Fibroblast of the conjunctiva (primary cell): ENCODE data around the gene BRAP.
"Not testable (repeated sequence)": the region's sequence is repeated elsewhere in the genome, so short reads cannot be mapped to it uniquely, and the experiment has no call there.

Experiments used
- DNase-seq: peaks from one replicate; pipeline ENCODE4 v3.0.0-alpha.2; 2010; ENCODE audit warnings: low read depth

The BRAP gene

DNA sequence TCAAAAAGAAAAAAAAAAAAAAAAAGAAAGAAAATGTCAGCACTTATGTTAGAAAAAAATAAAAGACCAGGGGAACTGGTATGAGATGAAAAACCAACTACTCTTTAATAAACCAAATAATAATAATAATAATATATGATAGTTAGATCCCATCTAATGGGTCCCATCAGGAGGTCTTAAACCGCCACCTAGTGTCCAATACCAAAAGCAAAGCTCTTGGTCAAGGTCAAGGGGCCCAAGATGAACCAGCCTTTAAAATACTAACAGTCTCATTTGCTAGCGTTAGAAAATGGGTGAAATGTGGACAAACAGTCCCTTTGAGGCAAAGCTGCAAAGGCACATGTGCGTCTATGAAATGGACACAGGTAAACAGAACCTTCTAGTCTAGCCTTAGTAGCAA is 12.3 kb downstream of the BRAP start:
- DNase-seq = peak; percentile 43

GRCh38 chr12:111672822-111673381 is 12.9 kb downstream of the BRAP start:
- DNase-seq = no peak

GRCh38 chr12:111664961-111665865 is 20.5 kb downstream of the BRAP start:
- no peak for DNase-seq

GRCh38 chr12:111664499-111664898 is 21.3 kb downstream of the BRAP start:
- no peak for DNase-seq

- DNase-seq = no peak
Measured at GRCh38 chr12:111656016-111656415, 29.7 kb downstream of the BRAP start.

- no peak for DNase-seq
Measured at GRCh38 chr12:111655356-111655755, 30.4 kb downstream of the BRAP start.

DNA sequence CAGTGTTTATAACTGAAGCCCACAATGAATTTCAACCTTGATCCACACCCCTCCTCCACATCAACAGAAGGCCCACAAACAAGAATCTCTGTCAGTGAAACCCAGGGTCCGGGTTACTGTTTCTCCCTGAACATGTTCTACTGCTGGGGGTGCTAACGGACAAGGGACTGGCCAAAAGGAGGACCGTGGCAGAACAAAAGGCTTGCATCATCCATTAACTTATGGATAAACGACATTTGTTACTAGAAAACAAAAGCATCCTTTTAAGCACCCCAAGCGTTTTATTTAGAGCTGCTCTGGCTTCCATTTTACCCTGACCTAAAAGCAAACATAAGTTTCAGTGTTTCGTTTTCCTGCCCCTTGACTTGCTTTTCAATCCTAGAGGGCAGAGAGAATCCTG is 32.2 kb downstream of the BRAP start:
- no peak for DNase-seq

GRCh38 chr12:111652530-111652929 is 33.2 kb downstream of the BRAP start:
- DNase-seq = not testable (repeated sequence)

- DNase-seq = no peak
Measured at GRCh38 chr12:111650912-111651311, 34.8 kb downstream of the BRAP start.

DNA sequence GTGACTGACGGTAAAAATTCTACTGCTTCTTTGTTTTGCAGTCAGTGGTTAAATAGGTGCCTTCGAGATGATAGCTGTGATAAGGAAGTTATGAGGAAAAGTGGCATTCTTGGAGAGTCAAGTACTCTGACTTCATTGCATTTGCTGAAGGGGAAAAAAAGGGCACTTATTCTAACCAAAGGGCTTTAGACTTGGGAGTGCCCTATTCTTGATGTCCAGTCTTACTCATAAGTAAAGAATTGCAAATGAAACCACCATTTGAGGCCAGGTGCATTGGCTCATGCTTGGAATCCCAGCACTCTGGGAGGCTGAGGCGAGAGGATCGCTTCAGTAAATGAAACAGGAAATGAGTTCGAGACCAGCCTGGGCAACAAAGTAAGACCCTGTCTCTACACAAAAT is 40.3 kb downstream of the BRAP start:
- DNase-seq = no peak

- DNase-seq = no peak
Measured at GRCh38 chr12:111643427-111643826, 42.3 kb downstream of the BRAP start.

DNA sequence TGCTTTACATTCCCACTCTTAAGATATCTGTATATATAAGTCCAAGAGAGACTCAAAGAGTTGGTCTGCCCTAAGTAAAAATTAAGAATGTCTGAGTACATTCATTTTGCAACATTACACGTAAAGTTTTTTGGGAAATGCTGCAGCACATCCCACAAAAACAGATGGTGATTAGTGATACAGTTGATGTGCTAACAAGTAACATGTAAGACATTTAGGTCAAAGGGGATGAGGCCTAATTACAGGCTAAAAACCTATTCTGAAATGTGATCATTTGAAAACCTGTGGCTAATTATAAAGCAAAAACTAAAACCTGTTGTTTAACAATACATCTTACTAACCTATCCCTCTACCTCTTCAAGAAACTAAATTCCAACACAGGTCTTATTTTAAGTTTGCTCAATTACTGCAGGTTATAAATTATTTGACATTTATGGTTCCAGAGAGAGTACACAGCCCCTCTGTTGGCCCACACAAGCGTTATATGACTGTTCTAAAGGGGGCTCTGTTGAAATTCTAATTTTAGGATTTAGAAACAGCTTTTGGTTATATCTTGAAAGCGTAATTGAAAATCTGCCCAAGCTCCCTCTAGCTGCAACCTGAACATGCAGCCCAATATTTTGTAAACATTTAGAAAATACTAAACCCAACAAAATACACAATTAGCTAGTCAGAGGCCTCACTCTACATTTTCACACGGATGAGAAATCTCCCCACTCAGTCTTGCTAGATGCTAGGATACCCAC is 42.9 kb downstream of the BRAP start:
- DNase-seq = no peak

DNA sequence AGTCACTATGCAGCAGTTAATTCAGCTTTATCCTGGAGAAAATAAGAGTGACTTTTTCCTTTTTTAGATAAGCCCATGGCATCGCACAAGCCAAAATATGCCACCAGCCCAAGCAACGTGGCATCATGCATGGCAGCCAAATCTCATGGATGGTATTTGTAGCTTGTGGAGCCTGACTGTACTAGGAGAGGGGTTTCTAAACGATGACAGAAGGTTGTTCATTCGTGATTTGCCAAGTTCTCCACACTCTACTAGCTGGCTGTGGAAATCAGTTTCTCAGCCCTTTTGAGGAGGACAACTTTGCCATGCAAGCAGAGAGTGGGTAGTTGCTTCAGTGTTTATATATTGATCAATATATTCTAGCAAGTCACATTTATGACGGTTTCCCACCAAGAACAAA is 45.2 kb downstream of the BRAP start:
- DNase-seq = no peak

DNA sequence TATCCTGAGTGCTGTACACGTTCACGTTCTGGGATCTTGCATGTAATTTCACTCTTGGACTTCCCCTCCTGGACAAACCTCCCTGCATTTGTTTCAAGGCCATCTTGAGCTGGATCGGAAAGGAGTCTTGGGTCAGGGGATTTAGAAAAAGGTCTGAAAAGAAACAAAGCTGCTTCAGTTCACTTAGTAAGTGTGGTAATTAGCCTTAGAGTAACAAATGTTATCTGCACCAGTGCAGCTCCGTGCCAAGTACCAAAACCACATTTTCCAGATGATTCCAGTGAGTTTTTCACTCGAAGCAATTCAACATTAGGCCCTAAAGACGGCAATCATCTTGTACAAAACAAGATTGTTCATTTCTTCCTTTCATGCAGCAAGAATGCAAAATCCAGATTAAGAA is 47.2 kb downstream of the BRAP start:
- no peak for DNase-seq

GRCh38 chr12:111636209-111636945 is 49.4 kb downstream of the BRAP start:
- peak; percentile 80 for DNase-seq

DNA sequence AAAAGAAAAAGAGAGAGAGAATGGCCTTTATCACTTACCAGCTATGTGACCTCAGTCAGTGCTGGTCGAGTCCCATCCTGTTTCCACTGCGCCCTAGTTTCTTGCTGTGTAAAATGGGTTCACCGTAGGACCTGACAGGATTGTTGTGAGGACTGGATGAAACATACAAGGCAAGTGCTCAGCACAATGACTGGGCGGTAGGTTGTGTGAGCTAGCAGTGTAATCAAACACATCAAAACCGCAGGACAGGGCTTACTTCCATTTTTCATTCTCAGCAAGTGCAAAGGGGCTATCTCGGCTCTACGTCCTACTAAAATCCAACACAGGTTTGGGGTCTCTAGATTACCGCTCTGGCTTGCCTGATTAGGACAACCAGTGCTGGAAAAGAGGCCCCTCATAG is 50.2 kb downstream of the BRAP start:
- no peak for DNase-seq

GRCh38 chr12:111628505-111629260 is 57.1 kb downstream of the BRAP start:
- no peak for DNase-seq

DNA sequence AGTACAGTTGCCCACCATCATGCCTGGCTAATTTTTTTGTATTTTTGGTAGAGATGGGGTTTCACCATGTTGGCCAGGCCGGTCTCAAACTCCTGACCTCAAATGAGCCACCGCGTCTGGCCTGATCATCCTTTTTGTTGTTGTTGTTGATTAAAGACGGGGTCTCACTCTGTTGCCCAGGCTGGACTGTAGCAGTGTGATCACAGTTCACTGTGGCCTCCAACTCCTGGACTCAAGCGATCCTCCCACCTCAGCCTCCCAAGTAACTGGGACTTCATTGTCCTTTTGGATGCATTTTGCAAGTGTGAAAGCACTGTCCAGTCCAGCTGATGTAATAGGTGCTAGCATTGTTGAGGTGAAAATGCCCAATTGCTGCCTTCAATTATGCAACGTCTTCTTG is 59.5 kb downstream of the BRAP start:
- no peak for DNase-seq

DNA sequence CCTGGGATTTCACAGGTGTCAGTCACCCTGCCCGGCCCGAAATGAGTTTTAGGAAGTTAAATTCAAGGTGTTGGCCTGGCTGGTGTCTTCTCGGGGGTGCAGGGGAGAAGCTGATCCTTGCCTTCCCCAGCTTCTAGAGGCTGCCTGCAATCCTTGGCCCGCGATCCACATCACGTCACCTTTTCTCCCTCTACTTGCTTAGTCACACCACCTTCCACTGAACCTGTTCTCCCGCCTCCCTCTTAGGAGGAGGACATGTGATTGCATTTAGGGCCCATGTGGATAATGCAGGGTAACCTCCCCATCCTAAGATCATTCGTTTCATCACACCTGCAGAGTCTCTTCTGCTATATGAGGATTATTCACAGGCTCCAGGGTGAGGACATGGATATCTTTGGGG is 61.2 kb downstream of the BRAP start:
- no peak for DNase-seq

DNA sequence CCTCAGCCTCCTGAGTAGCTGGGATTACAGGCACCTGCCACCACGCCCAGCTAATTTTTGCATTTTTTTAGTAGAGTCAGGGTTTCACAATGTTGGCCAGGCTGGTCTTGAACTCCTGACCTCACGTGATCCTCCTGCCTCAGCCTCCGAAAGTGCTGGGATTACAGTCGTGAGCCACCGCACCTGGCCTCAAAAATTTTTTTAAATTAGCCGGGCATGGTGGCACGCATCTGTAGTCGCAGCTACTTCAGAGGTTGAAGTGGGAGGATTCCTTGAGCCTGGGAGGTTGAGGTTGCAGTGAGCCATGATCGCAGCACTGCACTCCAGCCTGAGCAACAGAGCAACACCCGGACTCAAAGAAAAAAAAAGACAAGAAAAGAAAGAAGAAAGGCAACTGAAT is 67.9 kb downstream of the BRAP start:
- not testable (repeated sequence) for DNase-seq

GRCh38 chr12:111616177-111616623 is 69.6 kb downstream of the BRAP start:
- no peak for DNase-seq
